HG03060 (cell line): ENCODE data around the gene UBXN10.

Experiments used
- ATAC-seq: cut with Tn5 transposase; IDR thresholded peaks from one replicate; pipeline ENCODE4 v1.9.1; 2021; ENCODE audit warnings: low read depth, moderate number of reproducible peaks; ENCODE audit not compliant: unreplicated experiment

Gene UBXN10

GRCh38 chr1:20185834-20186782 lies at the start of gene UBXN10, which contains the start of gene PLA2G2C:
Gene UBXN10 (plus strand): TSS chr1:20186096. CDS start chr1:20190562, 4,466 bp downstream.
Gene PLA2G2C (minus strand): TSS chr1:20186518. CDS start chr1:20177363, 9,155 bp downstream.
- no peak for ATAC-seq

GRCh38 chr1:20136249-20136648 lies 49.6 kb upstream of the UBXN10 start:
- ATAC-seq = no peak

- no peak for ATAC-seq
Measured at GRCh38 chr1:20137055-20137454, 48.8 kb upstream of the UBXN10 start.

GRCh38 chr1:20137604-20138003 lies 48.3 kb upstream of the UBXN10 start:
- no peak for ATAC-seq

GRCh38 chr1:20138346-20138745 lies 47.5 kb upstream of the UBXN10 start:
- no peak for ATAC-seq

- no peak for ATAC-seq
Measured at GRCh38 chr1:20138961-20139550, 46.8 kb upstream of the UBXN10 start, which contains the start of gene PLA2G2F. Gene PLA2G2F (plus strand): TSS chr1:20139323. CDS start chr1:20139428, 105 bp downstream.

- ATAC-seq = no peak
Measured at GRCh38 chr1:20139776-20140612, 45.9 kb upstream of the UBXN10 start.

- no peak for ATAC-seq
Measured at GRCh38 chr1:20141001-20141400, 44.9 kb upstream of the UBXN10 start.

- ATAC-seq = no peak
Measured at GRCh38 chr1:20141466-20141865, 44.4 kb upstream of the UBXN10 start.

- ATAC-seq = no peak
Measured at GRCh38 chr1:20142001-20142710, 43.7 kb upstream of the UBXN10 start.

- no peak for ATAC-seq
Measured at GRCh38 chr1:20143318-20143717, 42.6 kb upstream of the UBXN10 start.

GRCh38 chr1:20143734-20144565 lies 41.9 kb upstream of the UBXN10 start:
- ATAC-seq = no peak

GRCh38 chr1:20147846-20148570 lies 37.9 kb upstream of the UBXN10 start:
- ATAC-seq = no peak

- no peak for ATAC-seq
Measured at GRCh38 chr1:20148571-20149500, 37.1 kb upstream of the UBXN10 start.

- no peak for ATAC-seq
Measured at GRCh38 chr1:20149601-20150325, 36.1 kb upstream of the UBXN10 start.

- no peak for ATAC-seq
Measured at GRCh38 chr1:20150326-20150705, 35.6 kb upstream of the UBXN10 start.

GRCh38 chr1:20150969-20151368 lies 34.9 kb upstream of the UBXN10 start:
- ATAC-seq = no peak
